Amniotic epithelial cell (primary cell): ENCODE measurements around the gene FCGR2B.
"Not testable (repeated sequence)": the region's sequence is repeated elsewhere in the genome, so short reads cannot be mapped to it uniquely, and the experiment has no call there.

Experiments used
- DNase-seq: peaks from one replicate; pipeline ENCODE4 v3.0.0-alpha.2; 2010; ENCODE audit warnings: low read depth

Gene FCGR2B

GRCh38 chr1:161647507-161648360 is 15.2 kb upstream of the FCGR2B start:
- peak; percentile 32 for DNase-seq

- not testable (repeated sequence) for DNase-seq
Observed at GRCh38 chr1:161653541-161653940, 9.4 kb upstream of the FCGR2B start.

GRCh38 chr1:161653971-161654370 is 9.0 kb upstream of the FCGR2B start:
- DNase-seq, result not testable (repeated sequence)

- DNase-seq, result not testable (repeated sequence)
Observed at GRCh38 chr1:161658524-161658923, 4.4 kb upstream of the FCGR2B start.

- DNase-seq, result not testable (repeated sequence)
Observed at GRCh38 chr1:161661660-161662311, 1.2 kb upstream of the FCGR2B start.

GRCh38 chr1:161663569-161663968 is 626 bp downstream of the FCGR2B start:
- not testable (repeated sequence) for DNase-seq

GRCh38 chr1:161664689-161665088 is 1.7 kb downstream of the FCGR2B start:
- DNase-seq, result not testable (repeated sequence)

GRCh38 chr1:161671045-161672020 is 8.4 kb downstream of the FCGR2B start:
- not testable (repeated sequence) for DNase-seq

GRCh38 chr1:161673437-161673836 is 10.5 kb downstream of the FCGR2B start:
- not testable (repeated sequence) for DNase-seq

- not testable (repeated sequence) for DNase-seq
Observed at GRCh38 chr1:161674447-161674846, 11.5 kb downstream of the FCGR2B start.

- not testable (repeated sequence) for DNase-seq
Observed at GRCh38 chr1:161674908-161675307, 12.0 kb downstream of the FCGR2B start.

GRCh38 chr1:161676441-161676840 is 13.5 kb downstream of the FCGR2B start:
- no peak for DNase-seq

- no peak for DNase-seq
Observed at GRCh38 chr1:161676958-161677689, 14.2 kb downstream of the FCGR2B start.

- no peak for DNase-seq
Observed at GRCh38 chr1:161678500-161678899, 15.6 kb downstream of the FCGR2B start.

GRCh38 chr1:161681879-161682278 is 18.9 kb downstream of the FCGR2B start:
- no peak for DNase-seq

- no peak for DNase-seq
Observed at GRCh38 chr1:161688946-161689345, 26.0 kb downstream of the FCGR2B start.

GRCh38 chr1:161691846-161692245 is 28.9 kb downstream of the FCGR2B start:
- DNase-seq, result no peak

- not testable (repeated sequence) for DNase-seq
Observed at GRCh38 chr1:161693020-161693712, 30.2 kb downstream of the FCGR2B start.

GRCh38 chr1:161698302-161698701 is 35.4 kb downstream of the FCGR2B start:
- DNase-seq, result not testable (repeated sequence)

- DNase-seq, result peak; percentile 10
Observed at GRCh38 chr1:161702250-161702649, 39.3 kb downstream of the FCGR2B start.

GRCh38 chr1:161705537-161705936 is 42.6 kb downstream of the FCGR2B start:
- no peak for DNase-seq
